ENCODE data around the gene PPFIA3. TPM values are rescaled to one million over a fixed set of nuclear protein-coding genes. Genes with fewer than 3 reads are reported as not detected.
A peak's percentile ranks its signal among the peaks of the same experiment; 100 is the strongest.

PPFIA3 gene
- total RNA-seq, 1 experiment from 2014 or later, result 27.3 TPM

GRCh38 chr19:49127674-49128544 is 8.6 kb downstream of the PPFIA3 start (continued):
- TF ChIP-seq, protein P1, sequence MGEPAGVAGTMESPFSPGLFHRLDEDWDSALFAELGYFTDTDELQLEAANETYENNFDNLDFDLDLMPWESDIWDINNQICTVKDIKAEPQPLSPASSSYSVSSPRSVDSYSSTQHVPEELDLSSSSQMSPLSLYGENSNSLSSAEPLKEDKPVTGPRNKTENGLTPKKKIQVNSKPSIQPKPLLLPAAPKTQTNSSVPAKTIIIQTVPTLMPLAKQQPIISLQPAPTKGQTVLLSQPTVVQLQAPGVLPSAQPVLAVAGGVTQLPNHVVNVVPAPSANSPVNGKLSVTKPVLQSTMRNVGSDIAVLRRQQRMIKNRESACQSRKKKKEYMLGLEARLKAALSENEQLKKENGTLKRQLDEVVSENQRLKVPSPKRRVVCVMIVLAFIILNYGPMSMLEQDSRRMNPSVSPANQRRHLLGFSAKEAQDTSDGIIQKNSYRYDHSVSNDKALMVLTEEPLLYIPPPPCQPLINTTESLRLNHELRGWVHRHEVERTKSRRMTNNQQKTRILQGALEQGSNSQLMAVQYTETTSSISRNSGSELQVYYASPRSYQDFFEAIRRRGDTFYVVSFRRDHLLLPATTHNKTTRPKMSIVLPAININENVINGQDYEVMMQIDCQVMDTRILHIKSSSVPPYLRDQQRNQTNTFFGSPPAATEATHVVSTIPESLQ (CRISPR knock-in tag; IDR thresholded peaks at IDR 0.05), result no peak
- TF ChIP-seq TEAD4 (CRISPR knock-in tag; IDR thresholded peaks at IDR 0.05) (peak; percentile 78; the same call in 1 of the 2 replicates), KAT7 (CRISPR knock-in tag; IDR thresholded peaks at IDR 0.05; ENCODE audit: borderline replicate concordance) (no peak), TP53 (CRISPR knock-in tag; IDR thresholded peaks at IDR 0.05) (peak; percentile 93), ZSCAN18 (CRISPR knock-in tag; IDR thresholded peaks at IDR 0.05) (no peak), JUN (CRISPR knock-in tag; IDR thresholded peaks at IDR 0.05) (peak; percentile 94; the same call in 1 of the 2 replicates), MAX (CRISPR knock-in tag; IDR thresholded peaks at IDR 0.05) (peak; percentile 98), FOXK1 (CRISPR knock-in tag; IDR thresholded peaks at IDR 0.05) (peak; percentile 84), PREB (CRISPR knock-in tag; IDR thresholded peaks at IDR 0.05; ENCODE audit: borderline replicate concordance) (no peak), SP1 (CRISPR knock-in tag; conservative IDR thresholded peaks at IDR 0.05) (no peak), ZNF263 (CRISPR knock-in tag; IDR thresholded peaks at IDR 0.05; ENCODE audit: low read depth) (no peak), ETV6 (CRISPR knock-in tag; IDR thresholded peaks at IDR 0.05) (peak; percentile 97), ZNF232 (CRISPR knock-in tag; IDR thresholded peaks at IDR 0.05) (peak; percentile 96), NFYB (CRISPR knock-in tag; conservative IDR thresholded peaks at IDR 0.05; ENCODE audit: low read depth) (no peak), TCF7 (CRISPR knock-in tag; IDR thresholded peaks at IDR 0.05; ENCODE audit: low read depth) (peak; percentile 84; the same call in 1 of the 2 replicates), NR1H2 (CRISPR knock-in tag; IDR thresholded peaks at IDR 0.05) (peak; percentile 82), NFATC4 (CRISPR knock-in tag; IDR thresholded peaks at IDR 0.05) (no peak), EMX1 (CRISPR knock-in tag; IDR thresholded peaks at IDR 0.05) (no peak)
- TF ChIP-seq, protein P2, sequence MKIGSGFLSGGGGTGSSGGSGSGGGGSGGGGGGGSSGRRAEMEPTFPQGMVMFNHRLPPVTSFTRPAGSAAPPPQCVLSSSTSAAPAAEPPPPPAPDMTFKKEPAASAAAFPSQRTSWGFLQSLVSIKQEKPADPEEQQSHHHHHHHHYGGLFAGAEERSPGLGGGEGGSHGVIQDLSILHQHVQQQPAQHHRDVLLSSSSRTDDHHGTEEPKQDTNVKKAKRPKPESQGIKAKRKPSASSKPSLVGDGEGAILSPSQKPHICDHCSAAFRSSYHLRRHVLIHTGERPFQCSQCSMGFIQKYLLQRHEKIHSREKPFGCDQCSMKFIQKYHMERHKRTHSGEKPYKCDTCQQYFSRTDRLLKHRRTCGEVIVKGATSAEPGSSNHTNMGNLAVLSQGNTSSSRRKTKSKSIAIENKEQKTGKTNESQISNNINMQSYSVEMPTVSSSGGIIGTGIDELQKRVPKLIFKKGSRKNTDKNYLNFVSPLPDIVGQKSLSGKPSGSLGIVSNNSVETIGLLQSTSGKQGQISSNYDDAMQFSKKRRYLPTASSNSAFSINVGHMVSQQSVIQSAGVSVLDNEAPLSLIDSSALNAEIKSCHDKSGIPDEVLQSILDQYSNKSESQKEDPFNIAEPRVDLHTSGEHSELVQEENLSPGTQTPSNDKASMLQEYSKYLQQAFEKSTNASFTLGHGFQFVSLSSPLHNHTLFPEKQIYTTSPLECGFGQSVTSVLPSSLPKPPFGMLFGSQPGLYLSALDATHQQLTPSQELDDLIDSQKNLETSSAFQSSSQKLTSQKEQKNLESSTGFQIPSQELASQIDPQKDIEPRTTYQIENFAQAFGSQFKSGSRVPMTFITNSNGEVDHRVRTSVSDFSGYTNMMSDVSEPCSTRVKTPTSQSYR (CRISPR knock-in tag; IDR thresholded peaks at IDR 0.05), result peak; percentile 79; the same call in 1 of the 2 replicates
- TF ChIP-seq, protein P3, sequence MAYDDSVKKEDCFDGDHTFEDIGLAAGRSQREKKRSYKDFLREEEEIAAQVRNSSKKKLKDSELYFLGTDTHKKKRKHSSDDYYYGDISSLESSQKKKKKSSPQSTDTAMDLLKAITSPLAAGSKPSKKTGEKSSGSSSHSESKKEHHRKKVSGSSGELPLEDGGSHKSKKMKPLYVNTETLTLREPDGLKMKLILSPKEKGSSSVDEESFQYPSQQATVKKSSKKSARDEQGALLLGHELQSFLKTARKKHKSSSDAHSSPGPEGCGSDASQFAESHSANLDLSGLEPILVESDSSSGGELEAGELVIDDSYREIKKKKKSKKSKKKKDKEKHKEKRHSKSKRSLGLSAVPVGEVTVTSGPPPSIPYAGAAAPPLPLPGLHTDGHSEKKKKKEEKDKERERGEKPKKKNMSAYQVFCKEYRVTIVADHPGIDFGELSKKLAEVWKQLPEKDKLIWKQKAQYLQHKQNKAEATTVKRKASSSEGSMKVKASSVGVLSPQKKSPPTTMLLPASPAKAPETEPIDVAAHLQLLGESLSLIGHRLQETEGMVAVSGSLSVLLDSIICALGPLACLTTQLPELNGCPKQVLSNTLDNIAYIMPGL (CRISPR knock-in tag; IDR thresholded peaks at IDR 0.05), result peak; percentile 69; the same call in 1 of the 2 replicates
- TF ChIP-seq, protein P4, sequence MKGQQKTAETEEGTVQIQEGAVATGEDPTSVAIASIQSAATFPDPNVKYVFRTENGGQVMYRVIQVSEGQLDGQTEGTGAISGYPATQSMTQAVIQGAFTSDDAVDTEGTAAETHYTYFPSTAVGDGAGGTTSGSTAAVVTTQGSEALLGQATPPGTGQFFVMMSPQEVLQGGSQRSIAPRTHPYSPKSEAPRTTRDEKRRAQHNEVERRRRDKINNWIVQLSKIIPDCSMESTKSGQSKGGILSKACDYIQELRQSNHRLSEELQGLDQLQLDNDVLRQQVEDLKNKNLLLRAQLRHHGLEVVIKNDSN (CRISPR knock-in tag; IDR thresholded peaks at IDR 0.05), result peak; percentile 76
- TF ChIP-seq, protein P5, sequence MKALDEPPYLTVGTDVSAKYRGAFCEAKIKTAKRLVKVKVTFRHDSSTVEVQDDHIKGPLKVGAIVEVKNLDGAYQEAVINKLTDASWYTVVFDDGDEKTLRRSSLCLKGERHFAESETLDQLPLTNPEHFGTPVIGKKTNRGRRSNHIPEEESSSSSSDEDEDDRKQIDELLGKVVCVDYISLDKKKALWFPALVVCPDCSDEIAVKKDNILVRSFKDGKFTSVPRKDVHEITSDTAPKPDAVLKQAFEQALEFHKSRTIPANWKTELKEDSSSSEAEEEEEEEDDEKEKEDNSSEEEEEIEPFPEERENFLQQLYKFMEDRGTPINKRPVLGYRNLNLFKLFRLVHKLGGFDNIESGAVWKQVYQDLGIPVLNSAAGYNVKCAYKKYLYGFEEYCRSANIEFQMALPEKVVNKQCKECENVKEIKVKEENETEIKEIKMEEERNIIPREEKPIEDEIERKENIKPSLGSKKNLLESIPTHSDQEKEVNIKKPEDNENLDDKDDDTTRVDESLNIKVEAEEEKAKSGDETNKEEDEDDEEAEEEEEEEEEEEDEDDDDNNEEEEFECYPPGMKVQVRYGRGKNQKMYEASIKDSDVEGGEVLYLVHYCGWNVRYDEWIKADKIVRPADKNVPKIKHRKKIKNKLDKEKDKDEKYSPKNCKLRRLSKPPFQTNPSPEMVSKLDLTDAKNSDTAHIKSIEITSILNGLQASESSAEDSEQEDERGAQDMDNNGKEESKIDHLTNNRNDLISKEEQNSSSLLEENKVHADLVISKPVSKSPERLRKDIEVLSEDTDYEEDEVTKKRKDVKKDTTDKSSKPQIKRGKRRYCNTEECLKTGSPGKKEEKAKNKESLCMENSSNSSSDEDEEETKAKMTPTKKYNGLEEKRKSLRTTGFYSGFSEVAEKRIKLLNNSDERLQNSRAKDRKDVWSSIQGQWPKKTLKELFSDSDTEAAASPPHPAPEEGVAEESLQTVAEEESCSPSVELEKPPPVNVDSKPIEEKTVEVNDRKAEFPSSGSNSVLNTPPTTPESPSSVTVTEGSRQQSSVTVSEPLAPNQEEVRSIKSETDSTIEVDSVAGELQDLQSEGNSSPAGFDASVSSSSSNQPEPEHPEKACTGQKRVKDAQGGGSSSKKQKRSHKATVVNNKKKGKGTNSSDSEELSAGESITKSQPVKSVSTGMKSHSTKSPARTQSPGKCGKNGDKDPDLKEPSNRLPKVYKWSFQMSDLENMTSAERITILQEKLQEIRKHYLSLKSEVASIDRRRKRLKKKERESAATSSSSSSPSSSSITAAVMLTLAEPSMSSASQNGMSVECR (CRISPR knock-in tag; IDR thresholded peaks at IDR 0.05; ENCODE audit: borderline replicate concordance), result peak; percentile 96
